Epithelial cell of esophagus (primary cell): Measurements from ENCODE around the gene ADGRD1.

Experiments
- DNase-seq: peaks from one replicate; pipeline ENCODE4 v3.0.0; 2010; ENCODE audit warnings: low read depth
- H3K4me3 ChIP-seq: 2 replicates; pipeline ENCODE4 v1.5.1; 2011; ENCODE audit warnings: mild to moderate bottlenecking, low read length, control low read depth
- TF ChIP-seq, protein P1 (sequence below): IDR thresholded peaks from 2 replicates; pipeline ENCODE4 v1.5.1; 2011; ENCODE audit warnings: low read depth, mild to moderate bottlenecking, low read length, control low read depth, inconsistent platforms; ENCODE audit not compliant: insufficient read depth; ENCODE audit errors: missing control alignments

ADGRD1 gene

DNA sequence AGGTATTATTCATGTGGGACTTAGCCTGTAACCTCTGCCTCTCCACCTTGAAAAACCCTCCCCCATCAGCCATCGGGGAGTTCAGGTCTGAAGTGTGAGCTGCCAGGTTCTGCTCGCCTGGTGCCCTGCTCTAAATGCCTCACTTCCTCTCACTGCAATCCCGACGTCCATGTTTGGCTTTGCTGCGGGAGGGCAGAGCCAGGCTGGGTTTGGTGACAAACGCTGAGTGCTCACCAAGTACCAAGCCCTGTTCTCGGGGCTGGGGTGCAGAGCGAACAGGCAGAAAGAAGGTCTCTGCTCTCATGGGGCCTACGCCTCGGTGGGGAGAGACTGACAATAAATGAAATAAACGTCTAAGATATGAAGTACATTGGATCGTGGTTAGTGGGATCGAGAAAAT is 2.1 kb upstream of the ADGRD1 start:
- no peak for DNase-seq
- TF ChIP-seq, protein P1, sequence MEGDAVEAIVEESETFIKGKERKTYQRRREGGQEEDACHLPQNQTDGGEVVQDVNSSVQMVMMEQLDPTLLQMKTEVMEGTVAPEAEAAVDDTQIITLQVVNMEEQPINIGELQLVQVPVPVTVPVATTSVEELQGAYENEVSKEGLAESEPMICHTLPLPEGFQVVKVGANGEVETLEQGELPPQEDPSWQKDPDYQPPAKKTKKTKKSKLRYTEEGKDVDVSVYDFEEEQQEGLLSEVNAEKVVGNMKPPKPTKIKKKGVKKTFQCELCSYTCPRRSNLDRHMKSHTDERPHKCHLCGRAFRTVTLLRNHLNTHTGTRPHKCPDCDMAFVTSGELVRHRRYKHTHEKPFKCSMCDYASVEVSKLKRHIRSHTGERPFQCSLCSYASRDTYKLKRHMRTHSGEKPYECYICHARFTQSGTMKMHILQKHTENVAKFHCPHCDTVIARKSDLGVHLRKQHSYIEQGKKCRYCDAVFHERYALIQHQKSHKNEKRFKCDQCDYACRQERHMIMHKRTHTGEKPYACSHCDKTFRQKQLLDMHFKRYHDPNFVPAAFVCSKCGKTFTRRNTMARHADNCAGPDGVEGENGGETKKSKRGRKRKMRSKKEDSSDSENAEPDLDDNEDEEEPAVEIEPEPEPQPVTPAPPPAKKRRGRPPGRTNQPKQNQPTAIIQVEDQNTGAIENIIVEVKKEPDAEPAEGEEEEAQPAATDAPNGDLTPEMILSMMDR: no peak
- H3K4me3 ChIP-seq: no peak overlapping the region

- TF ChIP-seq, protein P1: no peak
- DNase-seq: no peak
- H3K4me3 ChIP-seq: no peak overlapping the region
Observed at GRCh38 chr12:130952171-130952954, 1.3 kb upstream of the ADGRD1 start.

GRCh38 chr12:130954544-130954831 is 781 bp downstream of the ADGRD1 start:
- no peak overlapping the region for H3K4me3 ChIP-seq
- TF ChIP-seq, protein P1: no peak
- DNase-seq: no peak

DNA sequence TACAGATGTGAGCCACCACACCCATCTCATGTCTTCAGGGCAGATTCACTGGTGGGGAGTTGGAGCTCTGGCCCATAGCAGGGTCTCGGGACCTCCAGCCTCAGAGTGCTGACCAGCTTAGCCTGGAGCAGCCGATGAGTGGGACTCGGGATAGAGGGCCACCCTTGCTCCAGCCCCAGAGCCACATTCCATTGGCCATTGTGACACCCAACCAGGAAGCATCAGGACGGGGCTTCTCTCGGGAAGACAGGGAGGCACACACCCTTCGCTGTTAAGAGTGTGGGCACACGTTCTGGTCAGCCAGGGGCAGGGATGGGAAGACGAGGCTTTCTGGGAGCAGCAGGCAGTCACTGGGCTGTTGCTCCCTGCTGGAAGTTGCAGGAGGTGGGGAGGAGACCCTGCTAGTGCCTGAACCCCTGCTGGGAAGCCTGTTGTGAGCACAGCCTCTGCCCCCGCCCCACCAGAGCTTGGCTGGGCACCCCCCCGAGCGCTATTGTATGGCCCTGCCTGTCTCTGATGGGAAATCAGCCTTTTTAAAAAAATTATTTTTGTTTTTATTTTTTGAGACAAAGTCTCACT is 1.6 kb downstream of the ADGRD1 start:
- DNase-seq: no peak
- TF ChIP-seq, protein P1: no peak

GRCh38 chr12:130956009-130956408 is 2.3 kb downstream of the ADGRD1 start:
- DNase-seq: no peak
- TF ChIP-seq, protein P1: no peak
- H3K4me3 ChIP-seq: no peak overlapping the region

More for the DNA sequence above, 1.6 kb downstream of the ADGRD1 start:
- no peak overlapping the region for H3K4me3 ChIP-seq

DNA sequence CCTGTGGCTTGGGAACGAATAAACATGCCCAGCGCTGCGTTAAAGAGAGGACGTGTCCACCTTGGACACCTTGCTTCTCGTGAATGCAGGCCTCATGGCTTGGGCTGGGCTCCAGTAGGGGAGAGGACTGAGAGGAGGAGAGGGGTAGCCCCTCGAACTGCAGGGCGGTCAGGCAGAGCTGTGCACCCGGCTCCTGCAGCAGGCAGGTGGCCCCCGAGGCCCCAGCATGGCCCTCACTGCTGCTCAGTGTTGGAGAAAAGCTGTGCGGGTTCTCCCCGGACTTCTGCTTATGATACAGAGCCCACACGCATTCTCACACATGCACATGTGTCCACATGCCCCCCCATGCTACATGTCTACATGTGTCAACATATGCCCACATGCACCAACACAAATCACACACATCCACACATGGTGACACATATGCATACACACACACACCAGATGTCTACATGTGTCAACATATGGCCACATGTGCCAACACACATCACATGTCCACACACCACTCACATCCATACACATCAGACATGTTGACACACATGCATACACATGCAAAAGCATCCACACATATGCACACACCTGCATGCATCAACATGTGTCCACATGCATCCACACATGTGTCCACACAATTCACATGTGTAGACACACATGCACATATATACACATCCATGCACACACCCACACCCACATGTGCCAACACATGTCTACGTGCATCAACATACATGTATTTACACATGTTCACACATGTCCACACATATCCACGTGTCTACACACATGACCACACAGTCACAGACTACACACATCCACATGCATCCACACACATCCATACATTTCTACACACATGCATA is 3.0 kb downstream of the ADGRD1 start:
- TF ChIP-seq, protein P1: no peak
- DNase-seq: no peak
- H3K4me3 ChIP-seq: no peak overlapping the region

GRCh38 chr12:130957304-130957621 is 3.6 kb downstream of the ADGRD1 start:
- DNase-seq: no peak
- no peak overlapping the region for H3K4me3 ChIP-seq
- TF ChIP-seq, protein P1: no peak
